Stimulated activated naive CD4-positive, alpha-beta T cell treated with Interleukin-2 at 50 U/mL for 16 hours (primary cell): ENCODE results near the gene URGCP.
"Not testable (repeated sequence)": the region's sequence is repeated elsewhere in the genome, so short reads cannot be mapped to it uniquely, and the experiment has no call there.

Source experiments
- DNase-seq: peaks from one replicate; lab custom pipeline; 2025; lab: John Stamatoyannopoulos, UW

URGCP gene

DNA sequence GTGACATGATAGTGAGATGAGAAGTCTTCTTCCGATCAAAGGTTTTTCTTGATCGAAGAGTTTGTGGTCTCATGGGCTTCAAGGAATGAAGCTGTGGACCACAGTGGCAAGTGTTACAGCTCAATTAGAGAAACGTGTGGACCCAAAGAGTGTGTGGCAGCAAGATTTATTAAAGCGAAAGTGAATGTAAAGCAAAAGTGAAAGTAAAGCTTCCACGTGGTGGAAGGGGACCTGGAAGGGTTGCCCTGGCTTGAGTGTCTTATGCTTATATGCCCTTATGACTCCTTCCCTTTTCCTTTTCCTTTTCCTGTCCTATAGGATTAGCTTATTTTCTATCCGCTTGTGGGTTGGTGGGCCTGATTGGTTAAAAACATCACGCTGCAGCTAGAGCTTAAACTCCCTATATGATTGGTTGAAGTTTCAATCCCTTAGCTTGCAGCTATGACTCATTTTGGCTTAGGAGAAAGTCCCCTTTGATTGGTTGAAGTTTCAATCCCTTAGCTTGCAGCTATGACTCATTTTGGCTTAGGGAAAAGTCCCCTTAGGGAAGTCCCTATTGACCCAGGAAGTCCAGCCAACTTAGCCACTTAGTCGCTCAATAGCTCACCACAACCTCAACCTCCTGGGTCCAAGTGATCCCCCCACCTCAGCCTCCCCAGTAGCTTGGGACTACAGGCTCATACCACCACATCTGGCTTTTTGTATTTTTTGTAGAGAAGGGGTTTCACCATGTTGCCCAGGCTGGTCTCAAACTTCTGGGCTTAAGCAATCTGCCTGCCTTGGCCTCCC, 71.7 kb downstream of the URGCP start:
- DNase-seq = peak; percentile 28

- DNase-seq = not testable (repeated sequence)
These were observed 75.5 kb downstream of the URGCP start for GRCh38 chr7:43830917-43831316.
